ENCODE data around the gene IGFBP1.

DNA sequence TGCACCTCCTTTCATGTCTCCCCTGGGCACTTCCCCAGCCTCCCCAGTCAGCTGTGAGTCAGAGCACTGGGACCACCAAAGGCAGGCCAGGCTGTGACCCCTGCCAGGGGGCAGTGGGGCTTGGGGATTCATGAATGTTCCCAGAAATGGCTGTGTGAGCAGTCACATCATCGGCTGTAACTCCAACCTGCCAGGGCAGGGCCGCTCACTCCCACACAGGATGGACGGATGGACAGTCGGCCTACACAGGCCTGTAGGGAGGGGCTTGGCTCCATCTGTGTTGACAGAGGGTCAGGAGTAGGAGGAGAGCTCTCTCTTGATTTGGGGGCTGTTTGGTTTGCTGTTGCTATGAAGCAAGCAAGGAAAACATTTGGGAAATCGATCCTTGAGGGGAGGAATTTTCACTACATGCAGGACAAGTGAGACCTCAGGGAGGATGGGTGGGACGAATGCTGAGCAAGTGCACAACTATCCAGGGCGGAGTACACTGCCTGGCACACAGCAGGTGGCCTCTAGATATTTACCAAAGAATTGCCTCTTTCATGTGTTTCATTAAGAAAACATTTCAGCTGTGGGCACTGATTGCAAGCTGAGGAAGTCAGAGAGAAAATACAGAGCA is 2.9 kb upstream of the IGFBP1 start:
- peak; percentile 64; the same call in 1 of the 2 replicates for TF ChIP-seq JUNB (IDR thresholded peaks at IDR 0.05)
- TF ChIP-seq RAD21 (conservative IDR thresholded peaks at IDR 0.05 in 1 of 2, IDR thresholded peaks at IDR 0.05 in 1 of 2): no peak
- TF ChIP-seq, protein P1, sequence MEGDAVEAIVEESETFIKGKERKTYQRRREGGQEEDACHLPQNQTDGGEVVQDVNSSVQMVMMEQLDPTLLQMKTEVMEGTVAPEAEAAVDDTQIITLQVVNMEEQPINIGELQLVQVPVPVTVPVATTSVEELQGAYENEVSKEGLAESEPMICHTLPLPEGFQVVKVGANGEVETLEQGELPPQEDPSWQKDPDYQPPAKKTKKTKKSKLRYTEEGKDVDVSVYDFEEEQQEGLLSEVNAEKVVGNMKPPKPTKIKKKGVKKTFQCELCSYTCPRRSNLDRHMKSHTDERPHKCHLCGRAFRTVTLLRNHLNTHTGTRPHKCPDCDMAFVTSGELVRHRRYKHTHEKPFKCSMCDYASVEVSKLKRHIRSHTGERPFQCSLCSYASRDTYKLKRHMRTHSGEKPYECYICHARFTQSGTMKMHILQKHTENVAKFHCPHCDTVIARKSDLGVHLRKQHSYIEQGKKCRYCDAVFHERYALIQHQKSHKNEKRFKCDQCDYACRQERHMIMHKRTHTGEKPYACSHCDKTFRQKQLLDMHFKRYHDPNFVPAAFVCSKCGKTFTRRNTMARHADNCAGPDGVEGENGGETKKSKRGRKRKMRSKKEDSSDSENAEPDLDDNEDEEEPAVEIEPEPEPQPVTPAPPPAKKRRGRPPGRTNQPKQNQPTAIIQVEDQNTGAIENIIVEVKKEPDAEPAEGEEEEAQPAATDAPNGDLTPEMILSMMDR (IDR thresholded peaks at IDR 0.05): no peak
- TF ChIP-seq ESRRA (IDR thresholded peaks at IDR 0.05; ENCODE audit: borderline replicate concordance, low read length): no peak
- no peak for TF ChIP-seq POLR2A (IDR thresholded peaks at IDR 0.05; ENCODE audit: low read length)
- TF ChIP-seq, protein P2, sequence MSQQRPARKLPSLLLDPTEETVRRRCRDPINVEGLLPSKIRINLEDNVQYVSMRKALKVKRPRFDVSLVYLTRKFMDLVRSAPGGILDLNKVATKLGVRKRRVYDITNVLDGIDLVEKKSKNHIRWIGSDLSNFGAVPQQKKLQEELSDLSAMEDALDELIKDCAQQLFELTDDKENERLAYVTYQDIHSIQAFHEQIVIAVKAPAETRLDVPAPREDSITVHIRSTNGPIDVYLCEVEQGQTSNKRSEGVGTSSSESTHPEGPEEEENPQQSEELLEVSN (IDR thresholded peaks at IDR 0.05; ENCODE audit: borderline replicate concordance, low read depth): no peak
- TF ChIP-seq, protein P3, sequence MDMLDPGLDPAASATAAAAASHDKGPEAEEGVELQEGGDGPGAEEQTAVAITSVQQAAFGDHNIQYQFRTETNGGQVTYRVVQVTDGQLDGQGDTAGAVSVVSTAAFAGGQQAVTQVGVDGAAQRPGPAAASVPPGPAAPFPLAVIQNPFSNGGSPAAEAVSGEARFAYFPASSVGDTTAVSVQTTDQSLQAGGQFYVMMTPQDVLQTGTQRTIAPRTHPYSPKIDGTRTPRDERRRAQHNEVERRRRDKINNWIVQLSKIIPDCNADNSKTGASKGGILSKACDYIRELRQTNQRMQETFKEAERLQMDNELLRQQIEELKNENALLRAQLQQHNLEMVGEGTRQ (IDR thresholded peaks at IDR 0.05): no peak
- TF ChIP-seq, protein P4, sequence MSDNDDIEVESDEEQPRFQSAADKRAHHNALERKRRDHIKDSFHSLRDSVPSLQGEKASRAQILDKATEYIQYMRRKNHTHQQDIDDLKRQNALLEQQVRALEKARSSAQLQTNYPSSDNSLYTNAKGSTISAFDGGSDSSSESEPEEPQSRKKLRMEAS (IDR thresholded peaks at IDR 0.05): peak; percentile 37; the same call in 1 of the 2 replicates
- no peak for TF ChIP-seq MYC (IDR thresholded peaks at IDR 0.05; ENCODE audit: borderline replicate concordance, low read length)
- TF ChIP-seq, protein P5, sequence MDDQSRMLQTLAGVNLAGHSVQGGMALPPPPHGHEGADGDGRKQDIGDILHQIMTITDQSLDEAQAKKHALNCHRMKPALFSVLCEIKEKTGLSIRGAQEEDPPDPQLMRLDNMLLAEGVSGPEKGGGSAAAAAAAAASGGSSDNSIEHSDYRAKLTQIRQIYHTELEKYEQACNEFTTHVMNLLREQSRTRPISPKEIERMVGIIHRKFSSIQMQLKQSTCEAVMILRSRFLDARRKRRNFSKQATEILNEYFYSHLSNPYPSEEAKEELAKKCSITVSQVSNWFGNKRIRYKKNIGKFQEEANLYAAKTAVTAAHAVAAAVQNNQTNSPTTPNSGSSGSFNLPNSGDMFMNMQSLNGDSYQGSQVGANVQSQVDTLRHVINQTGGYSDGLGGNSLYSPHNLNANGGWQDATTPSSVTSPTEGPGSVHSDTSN (IDR thresholded peaks at IDR 0.05): no peak
